Progenitor cell of endocrine pancreas (in vitro differentiated cells): ENCODE measurements around the gene MRRF. TPM values are rescaled to one million over a fixed set of nuclear protein-coding genes. Genes with fewer than 3 reads are reported as not detected.
A peak's percentile ranks its signal among the peaks of the same experiment; 100 is the strongest.

Experiments
- DNase-seq: peaks from one replicate; pipeline ENCODE4 v3.0.0; 2021; ENCODE audit warnings: low spot score; ENCODE audit not compliant: unreplicated experiment
- H3K27ac Mint-ChIP-seq: 2 replicates; pipeline ENCODE4 v1.8.0; 2021; ENCODE audit warnings: mild to moderate bottlenecking, moderate library complexity, mixed read lengths
- H3K27me3 Mint-ChIP-seq: 2 replicates; pipeline ENCODE4 v1.8.0; 2021; ENCODE audit warnings: mixed read lengths
- H3K36me3 Mint-ChIP-seq: 2 replicates; pipeline ENCODE4 v1.8.0; 2022; ENCODE audit warnings: mixed read lengths; ENCODE audit not compliant: insufficient read depth
- H3K4me1 Mint-ChIP-seq: 2 replicates; pipeline ENCODE4 v1.8.0; 2021; ENCODE audit warnings: low read depth, mixed read lengths
- H3K4me3 Mint-ChIP-seq: 2 replicates; pipeline ENCODE4 v1.8.0; 2021; ENCODE audit warnings: low read depth, mild to moderate bottlenecking, moderate library complexity, mixed read lengths
- H3K9me3 Mint-ChIP-seq: 2 replicates; pipeline ENCODE4 v1.8.0; 2021; ENCODE audit warnings: low read depth, mixed read lengths
- total RNA-seq: library from RNA; stranded (reverse); gene quantifications from 2 replicates; pipeline ENCODE4 v1.2.1, GENCODE V29; 2021
- TF ChIP-seq, protein P1 (sequence below): fragments of 200-600 bp; sonication (generic); IDR thresholded peaks from one replicate; pipeline ENCODE4 v1.5.0; 2021; ENCODE audit warnings: antibody characterized with exemption, mild to moderate bottlenecking; ENCODE audit not compliant: unreplicated experiment

MRRF gene
- total RNA-seq, 1 donor from 2014 or later = 34.3 TPM

DNA sequence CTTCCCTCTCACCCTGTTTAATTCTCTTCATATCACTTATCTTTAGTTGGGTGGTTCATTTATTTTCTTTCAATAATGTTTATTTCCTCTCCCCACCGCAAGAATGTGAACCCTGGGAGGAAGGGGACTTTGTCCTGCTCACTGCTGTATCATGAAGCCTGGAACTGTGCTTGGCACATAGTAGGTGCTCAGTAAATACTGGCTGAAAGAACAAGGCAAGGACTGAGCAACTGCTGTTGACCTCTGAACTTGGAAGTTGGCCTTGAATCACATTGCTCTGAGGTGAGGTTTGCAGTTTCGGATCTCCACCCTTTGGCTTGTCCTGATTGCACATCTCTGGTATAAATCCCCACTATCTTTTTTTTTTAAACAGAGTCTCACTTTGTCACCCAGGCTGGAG lies 84.1 kb downstream of the MRRF start:
- no peaks in the 10 kb centered on the region for H3K4me1 Mint-ChIP-seq
- H3K4me3 Mint-ChIP-seq = peak overlapping the region; percentile 40
- H3K9me3 Mint-ChIP-seq = no peaks in the 10 kb centered on the region
- H3K27ac Mint-ChIP-seq = no peak overlapping the region
- DNase-seq = no peak
- no peaks in the 10 kb centered on the region for H3K36me3 Mint-ChIP-seq
- peaks cover 48% of the 10 kb centered on the region for H3K27me3 Mint-ChIP-seq
- TF ChIP-seq, protein P1, sequence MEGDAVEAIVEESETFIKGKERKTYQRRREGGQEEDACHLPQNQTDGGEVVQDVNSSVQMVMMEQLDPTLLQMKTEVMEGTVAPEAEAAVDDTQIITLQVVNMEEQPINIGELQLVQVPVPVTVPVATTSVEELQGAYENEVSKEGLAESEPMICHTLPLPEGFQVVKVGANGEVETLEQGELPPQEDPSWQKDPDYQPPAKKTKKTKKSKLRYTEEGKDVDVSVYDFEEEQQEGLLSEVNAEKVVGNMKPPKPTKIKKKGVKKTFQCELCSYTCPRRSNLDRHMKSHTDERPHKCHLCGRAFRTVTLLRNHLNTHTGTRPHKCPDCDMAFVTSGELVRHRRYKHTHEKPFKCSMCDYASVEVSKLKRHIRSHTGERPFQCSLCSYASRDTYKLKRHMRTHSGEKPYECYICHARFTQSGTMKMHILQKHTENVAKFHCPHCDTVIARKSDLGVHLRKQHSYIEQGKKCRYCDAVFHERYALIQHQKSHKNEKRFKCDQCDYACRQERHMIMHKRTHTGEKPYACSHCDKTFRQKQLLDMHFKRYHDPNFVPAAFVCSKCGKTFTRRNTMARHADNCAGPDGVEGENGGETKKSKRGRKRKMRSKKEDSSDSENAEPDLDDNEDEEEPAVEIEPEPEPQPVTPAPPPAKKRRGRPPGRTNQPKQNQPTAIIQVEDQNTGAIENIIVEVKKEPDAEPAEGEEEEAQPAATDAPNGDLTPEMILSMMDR = no peak

DNA sequence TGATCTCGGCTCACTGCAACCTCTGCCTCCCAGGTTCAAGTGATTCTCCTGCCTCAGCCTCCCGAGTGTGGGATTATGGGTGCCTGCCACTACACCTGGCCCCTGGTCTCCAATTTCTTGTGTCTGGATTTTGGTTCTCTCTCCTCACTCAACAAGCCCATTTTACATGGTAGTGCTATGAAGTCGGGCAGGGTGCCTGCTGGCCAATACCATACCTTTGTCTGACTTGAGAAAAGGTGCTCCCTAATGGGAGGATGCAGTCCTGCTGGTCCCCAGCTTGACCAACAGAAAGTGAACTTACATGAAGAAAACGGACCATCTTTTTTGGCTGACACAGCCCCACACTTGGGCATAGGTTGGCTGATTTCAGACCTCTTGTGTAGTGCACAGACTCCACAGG lies 84.5 kb downstream of the MRRF start:
- no peaks in the 10 kb centered on the region for H3K4me1 Mint-ChIP-seq
- H3K36me3 Mint-ChIP-seq = no peaks in the 10 kb centered on the region
- no peak for DNase-seq
- H3K9me3 Mint-ChIP-seq = no peaks in the 10 kb centered on the region
- H3K27me3 Mint-ChIP-seq = peaks cover 46% of the 10 kb centered on the region
- no peak overlapping the region for H3K4me3 Mint-ChIP-seq
- no peak overlapping the region for H3K27ac Mint-ChIP-seq
- TF ChIP-seq, protein P1 = no peak

DNA sequence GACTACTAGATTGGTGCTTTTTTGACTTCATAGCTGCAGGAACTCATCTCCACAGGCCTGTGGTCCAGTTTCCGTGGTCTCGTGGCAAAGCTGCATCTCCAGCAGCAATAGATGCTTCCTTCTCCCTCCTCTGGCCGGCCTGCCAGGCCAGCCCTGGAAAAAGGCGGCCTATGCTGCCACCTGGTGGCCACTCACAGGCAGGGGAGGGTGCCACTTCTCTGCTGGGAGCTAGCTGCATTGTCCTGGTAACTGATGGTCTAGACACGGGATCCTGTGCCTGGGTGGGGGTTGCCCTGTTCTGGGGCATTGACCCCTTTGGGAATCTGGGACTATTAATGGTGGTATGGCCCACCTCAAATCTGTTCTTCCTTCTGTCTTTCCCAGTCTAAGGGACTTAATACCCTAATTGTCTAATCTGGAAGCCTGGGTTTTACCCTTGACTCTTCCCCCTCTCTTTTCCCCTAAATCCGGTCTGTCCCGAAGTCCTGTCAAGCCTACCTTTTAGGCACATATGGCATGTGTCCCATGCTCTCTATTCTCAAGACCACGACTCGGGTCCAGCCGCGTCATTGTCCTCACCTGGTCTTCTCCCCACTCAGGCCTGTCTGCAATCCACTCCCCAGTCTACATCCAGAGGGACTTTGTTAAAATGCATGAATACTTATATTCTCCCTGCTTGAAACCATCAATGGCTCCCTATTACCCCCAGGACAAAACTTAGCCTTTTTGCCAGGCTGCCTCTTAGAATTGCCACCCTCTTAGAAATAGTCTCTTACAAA lies 86.1 kb downstream of the MRRF start:
- TF ChIP-seq, protein P1 = peak; percentile 95
- peak; percentile 79 for DNase-seq
- Mint-ChIP-seq H3K27ac (no peak overlapping the region), H3K9me3 (no peaks in the 10 kb centered on the region), H3K4me1 (no peaks in the 10 kb centered on the region), H3K4me3 (no peak overlapping the region), H3K27me3 (peaks cover 49% of the 10 kb centered on the region), H3K36me3 (no peaks in the 10 kb centered on the region)

DNA sequence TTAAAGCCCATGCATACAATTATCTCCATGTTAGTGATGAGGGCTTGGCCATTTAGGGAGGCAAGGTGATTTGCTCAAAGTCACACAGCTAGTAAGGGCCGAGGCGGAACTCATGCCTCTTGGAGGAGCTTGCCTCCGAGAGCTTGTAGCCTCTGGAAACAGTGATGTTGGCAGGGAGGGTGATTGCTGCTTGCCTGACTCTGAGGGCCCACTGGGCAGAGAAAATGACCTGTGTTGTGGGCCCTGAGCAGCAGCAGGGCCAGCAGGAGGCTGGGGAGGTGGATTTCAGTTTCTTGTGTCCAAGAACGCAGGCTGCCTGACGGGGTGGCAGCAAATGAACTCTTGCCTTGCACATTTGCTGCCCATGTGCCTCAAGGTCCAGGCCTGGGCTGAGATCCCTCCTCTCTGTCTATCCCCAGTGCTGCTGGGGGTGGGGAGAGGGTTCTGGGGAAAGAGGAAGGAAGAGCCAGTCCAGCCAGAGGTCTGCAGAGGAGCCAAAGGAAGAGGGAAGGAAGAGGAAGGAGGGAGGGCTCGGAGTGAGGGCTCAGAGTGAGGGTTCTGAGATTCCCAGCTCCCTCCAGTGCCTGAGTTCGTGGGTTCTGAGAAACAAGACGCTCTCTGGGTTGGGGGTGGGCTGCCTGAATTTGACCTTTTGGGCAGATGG lies 90.0 kb downstream of the MRRF start:
- no peak overlapping the region for H3K4me3 Mint-ChIP-seq

DNA sequence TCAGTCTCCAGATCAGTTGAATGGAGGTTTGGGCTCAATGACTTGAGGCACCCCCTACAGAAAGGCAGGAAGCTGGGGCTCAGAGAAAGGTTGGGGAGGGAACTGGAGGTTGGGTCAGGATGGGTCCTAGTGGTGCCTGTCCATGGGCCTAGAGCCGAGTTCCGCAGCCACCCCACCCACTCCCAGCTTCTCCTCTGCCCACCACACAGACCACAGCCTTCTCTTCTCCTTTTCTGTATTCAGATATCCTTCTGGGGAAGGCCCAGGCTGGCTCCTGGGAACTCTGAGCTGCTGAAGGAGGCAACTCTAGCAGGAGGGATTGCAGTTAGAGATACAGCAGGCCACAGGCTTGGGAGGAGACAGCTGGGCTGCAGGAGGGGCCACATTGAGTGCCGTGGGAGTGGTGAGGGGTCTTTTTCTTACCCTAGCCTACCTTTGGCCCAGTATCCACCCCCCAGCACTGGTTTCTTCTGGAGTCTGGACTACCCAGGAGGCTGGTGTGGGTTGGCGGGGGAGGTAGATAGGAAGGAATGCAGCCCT lies 90.7 kb downstream of the MRRF start:
- H3K27ac Mint-ChIP-seq = no peak overlapping the region
- H3K4me3 Mint-ChIP-seq = no peak overlapping the region
- TF ChIP-seq, protein P1 = no peak
- H3K4me1 Mint-ChIP-seq = no peaks in the 10 kb centered on the region
- peaks cover 2% of the 10 kb centered on the region for H3K36me3 Mint-ChIP-seq
- peaks cover 8% of the 10 kb centered on the region for H3K9me3 Mint-ChIP-seq
- peaks cover 39% of the 10 kb centered on the region for H3K27me3 Mint-ChIP-seq
- DNase-seq = no peak

More for the DNA sequence above, 90.0 kb downstream of the MRRF start:
- no peak for DNase-seq
- peaks cover 8% of the 10 kb centered on the region for H3K9me3 Mint-ChIP-seq
- TF ChIP-seq, protein P1 = no peak
- H3K27me3 Mint-ChIP-seq = peaks cover 43% of the 10 kb centered on the region
- no peak overlapping the region for H3K27ac Mint-ChIP-seq
- H3K4me1 Mint-ChIP-seq = no peaks in the 10 kb centered on the region
- H3K36me3 Mint-ChIP-seq = peaks cover 2% of the 10 kb centered on the region
